OCI-LY7 (cell line): ENCODE results near the gene RNF144A. TPM values are rescaled to one million over a fixed set of nuclear protein-coding genes. Genes with fewer than 3 reads are reported as not detected.

Experiments
- BruUV-seq: library from RNA; stranded (reverse); fragments of 400-500 nt; replicated peaks from 2 replicates; lab custom pipeline; 2021; lab: Mats Ljungman, UMichigan
- CTCF ChIA-PET: fragments of 300-600 bp; sonication (Branson Sonifier 250); formaldehyde crosslinking; loops from one replicate; lab custom pipeline; 2022; ENCODE audit warnings: antibody characterized with exemption; ENCODE audit not compliant: unreplicated experiment; lab: Charles Lee
- POLR2A ChIA-PET: fragments of 300-600 bp; sonication (Branson Sonifier 250); formaldehyde crosslinking; loops from one replicate; lab custom pipeline; 2022; ENCODE audit warnings: antibody characterized with exemption; lab: Charles Lee
- DNase-seq: peaks from one replicate; pipeline ENCODE4 v3.0.0-alpha.2; 2015; ENCODE audit warnings: low spot score
- H2AFZ ChIP-seq: fragments of 200-600 bp; sonication (generic), shearing (Covaris generic); 2 replicates; pipeline ENCODE4 v1.6.1; 2014; ENCODE audit warnings: mild to moderate bottlenecking, antibody characterized with exemption, low read length, moderate library complexity
- H3K27ac ChIP-seq: fragments of 200-600 bp; sonication (generic); 2 replicates; pipeline ENCODE4 v1.5.1; 2014; ENCODE audit warnings: mixed run types, low read depth, mild to moderate bottlenecking, moderate library complexity, low read length, inconsistent platforms; ENCODE audit not compliant: poor library complexity, severe bottlenecking
- H3K36me3 ChIP-seq: fragments of 200-600 bp; sonication (generic); 2 replicates; pipeline ENCODE4 v1.6.1; 2014; ENCODE audit warnings: mild to moderate bottlenecking, antibody characterized with exemption, low read length, moderate library complexity, mixed read lengths; ENCODE audit not compliant: insufficient read depth
- H3K4me1 ChIP-seq: fragments of 200-600 bp; sonication (generic); 2 replicates; pipeline ENCODE4 v1.5.1; 2014; ENCODE audit warnings: mild to moderate bottlenecking, low read length; ENCODE audit not compliant: insufficient read depth, poor library complexity, severe bottlenecking
- H3K4me2 ChIP-seq: fragments of 200-600 bp; sonication (generic); 2 replicates; pipeline ENCODE4 v1.6.1; 2014; ENCODE audit warnings: mild to moderate bottlenecking, low read length
- H3K4me3 ChIP-seq: fragments of 200-600 bp; sonication (generic); 2 replicates; pipeline ENCODE4 v1.5.1; 2014; ENCODE audit warnings: mild to moderate bottlenecking, low read depth, low read length; ENCODE audit not compliant: poor library complexity, severe bottlenecking
- H3K79me2 ChIP-seq: fragments of 200-600 bp; sonication (generic); 2 replicates; pipeline ENCODE4 v1.6.1; 2016; ENCODE audit warnings: low read depth, mild to moderate bottlenecking, low read length, moderate library complexity, mixed read lengths; ENCODE audit not compliant: insufficient read depth
- H3K9me2 ChIP-seq: fragments of 200-600 bp; sonication (generic); 2 replicates; pipeline ENCODE4 v1.6.1; 2016; ENCODE audit warnings: mild to moderate bottlenecking, low read length, mixed read lengths; ENCODE audit not compliant: insufficient read depth
- H3K9me3 ChIP-seq: fragments of 200-600 bp; sonication (generic); 2 replicates; pipeline ENCODE4 v1.6.1; 2014; ENCODE audit warnings: mild to moderate bottlenecking, mixed run types, low read length, mixed read lengths
- H4K20me1 ChIP-seq: fragments of 200-600 bp; sonication (generic); 2 replicates; pipeline ENCODE4 v1.6.1; 2014; ENCODE audit warnings: mild to moderate bottlenecking, antibody characterized with exemption, low read length, moderate library complexity, mixed read lengths; ENCODE audit not compliant: insufficient read depth
- CTCF ChIP-seq: fragments of 200-600 bp; sonication (generic); conservative IDR thresholded peaks from 2 replicates; pipeline ENCODE4 v1.5.1; 2014; ENCODE audit warnings: mild to moderate bottlenecking, antibody characterized with exemption, low read length, moderate library complexity, mixed read lengths
- EZH2phosphoT487 ChIP-seq: fragments of 200-600 bp; sonication (generic); IDR thresholded peaks from 2 replicates; pipeline ENCODE4 v1.6.1; 2018; ENCODE audit warnings: low read depth, borderline replicate concordance, mild to moderate bottlenecking, mixed run types, antibody characterized with exemption, low read length, moderate library complexity, mixed read lengths
- intact Hi-C: fragments of 100-400 bp; cut with micrococcal nuclease; formaldehyde crosslinking; loops from one replicate; pipeline ENCODE4 v1.10.0; 2022; ENCODE audit not compliant: unreplicated experiment
- total RNA-seq, 2 experiments: library from RNA; depleted of rRNA in 1 of 2; stranded (reverse); fragments of >200 nt in 1 of 2; shearing (Covaris generic) in 1 of 2; gene quantifications; 2 replicates each; pipeline ENCODE4 v1.2.3, GENCODE V29; 2014 to 2022

The RNF144A gene
- total RNA-seq, 2 experiments from 2014 or later: 1.1 to 1.9 TPM

- ChIA-PET CTCF (interaction anchor here (1.7 kb wide), 1 partner anchor 17 kb away, joined by 5 read pairs; no protein-coding TSS in a partner anchor), POLR2A (interaction anchor here (0.6 to 0.8 kb wide), 2 partner anchors 16 to 65 kb away, joined by 3 read pairs; no protein-coding TSS in a partner anchor)
- Histone ChIP-seq H3K79me2 (no peaks in the 10 kb centered on the region), H3K9me3 (no peaks in the 10 kb centered on the region), H3K9me2 (no peaks in the 10 kb centered on the region), H3K27ac (no peak overlapping the region), H2AFZ (no peak overlapping the region), H3K4me3 (no peak overlapping the region), H3K4me1 (no peaks in the 10 kb centered on the region), H3K4me2 (no peak overlapping the region), H4K20me1 (no peaks in the 10 kb centered on the region), H3K36me3 (no peaks in the 10 kb centered on the region)
- intact Hi-C loops: no loop called here
- no TSS peak for BruUV-seq
- TF ChIP-seq EZH2phosphoT487 (no peak), CTCF (no peak)
- DNase-seq: no peak
Measured at GRCh38 chr2:7013471-7014160, 96.4 kb downstream of the RNF144A start.

GRCh38 chr2:7014174-7014640, 97.0 kb downstream of the RNF144A start:
- CTCF ChIA-PET: interaction anchor here (0.6 to 1.7 kb wide), 2 partner anchors 18 to 822 kb away, joined by 3 to 5 read pairs; no protein-coding TSS in a partner anchor
- no peak overlapping the region for H3K4me2 ChIP-seq
- H2AFZ ChIP-seq: no peak overlapping the region
- BruUV-seq: no TSS peak
- no peaks in the 10 kb centered on the region for H3K4me1 ChIP-seq
- H3K79me2 ChIP-seq: no peaks in the 10 kb centered on the region
- intact Hi-C loops: no loop called here
- no peaks in the 10 kb centered on the region for H4K20me1 ChIP-seq
- no peak overlapping the region for H3K27ac ChIP-seq
- peak; percentile 36 for DNase-seq
- no peaks in the 10 kb centered on the region for H3K9me3 ChIP-seq
- POLR2A ChIA-PET: interaction anchor here (0.9 kb wide), 1 partner anchor 15 kb away, joined by 3 read pairs; no protein-coding TSS in a partner anchor
- no peak overlapping the region for H3K4me3 ChIP-seq
- no peaks in the 10 kb centered on the region for H3K9me2 ChIP-seq
- H3K36me3 ChIP-seq: no peaks in the 10 kb centered on the region
- TF ChIP-seq EZH2phosphoT487: no peak
- TF ChIP-seq CTCF: peak; percentile 77
